GM12892 (cell line): ENCODE results near the gene MYH13. TPM values are rescaled to one million over a fixed set of nuclear protein-coding genes. Genes with fewer than 3 reads are reported as not detected.

Experiments used
- DNase-seq: peaks from one replicate; pipeline ENCODE4 v3.0.0; 2011; ENCODE audit not compliant: insufficient read length
- FAIRE-seq: peaks from 2 replicates; lab custom pipeline; 2011; peaks lifted over from hg19 to GRCh38; lab: Jason Lieb, UNC
- POLR2A ChIP-seq: IDR thresholded peaks from 2 replicates; pipeline ENCODE4 v1.6.1; 2011; ENCODE audit warnings: low read depth, low read length, control low read depth
- POLR2AphosphoS5 ChIP-seq: IDR thresholded peaks from 2 replicates; pipeline ENCODE4 v1.6.1; 2011; ENCODE audit warnings: low read depth, low read length, control low read depth
- TAF1 ChIP-seq: IDR thresholded peaks from 2 replicates; pipeline ENCODE4 v1.6.1; 2011; ENCODE audit warnings: low read depth, mild to moderate bottlenecking, control low read depth, low read length, borderline replicate concordance
- polyA plus RNA-seq: library from polyadenylated mRNA; unstranded; fragments of >200 nt; gene quantifications from one replicate; pipeline ENCODE4 v1.2.1, GENCODE V29; 2012; ENCODE audit warnings: missing spikeins, inconsistent platforms; ENCODE audit not compliant: missing spikeins

MYH13 gene
- polyA plus RNA-seq = not detected

DNA sequence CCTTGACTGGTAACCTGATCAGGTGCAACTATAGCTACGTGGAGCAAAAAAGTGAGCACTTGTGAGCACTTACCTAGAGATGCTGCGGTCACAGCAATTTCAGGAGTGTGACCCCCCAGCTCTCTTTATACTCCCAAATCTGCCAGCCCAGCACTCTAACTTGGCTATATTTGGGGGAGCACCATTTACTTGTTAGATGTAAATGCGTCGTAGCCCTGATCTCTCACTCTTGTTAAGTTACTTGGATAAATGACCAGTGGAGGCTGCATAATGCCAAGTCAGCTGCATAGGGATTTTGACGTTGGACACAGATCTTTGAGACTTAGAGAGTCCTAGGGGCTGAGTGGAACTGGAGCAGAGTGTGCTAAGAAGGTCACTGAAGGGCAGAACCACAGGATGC is at the start of gene MYH13:
Gene MYH13, minus strand, starts transcription at position 101 of the 400 bp plus-strand sequence. CDS start 8,476 bp downstream, outside the sequence.
- FAIRE-seq (no peak), DNase-seq (no peak)
- TF ChIP-seq TAF1 = no peak
- no peak for TF ChIP-seq POLR2A
- no peak for TF ChIP-seq POLR2AphosphoS5

DNA sequence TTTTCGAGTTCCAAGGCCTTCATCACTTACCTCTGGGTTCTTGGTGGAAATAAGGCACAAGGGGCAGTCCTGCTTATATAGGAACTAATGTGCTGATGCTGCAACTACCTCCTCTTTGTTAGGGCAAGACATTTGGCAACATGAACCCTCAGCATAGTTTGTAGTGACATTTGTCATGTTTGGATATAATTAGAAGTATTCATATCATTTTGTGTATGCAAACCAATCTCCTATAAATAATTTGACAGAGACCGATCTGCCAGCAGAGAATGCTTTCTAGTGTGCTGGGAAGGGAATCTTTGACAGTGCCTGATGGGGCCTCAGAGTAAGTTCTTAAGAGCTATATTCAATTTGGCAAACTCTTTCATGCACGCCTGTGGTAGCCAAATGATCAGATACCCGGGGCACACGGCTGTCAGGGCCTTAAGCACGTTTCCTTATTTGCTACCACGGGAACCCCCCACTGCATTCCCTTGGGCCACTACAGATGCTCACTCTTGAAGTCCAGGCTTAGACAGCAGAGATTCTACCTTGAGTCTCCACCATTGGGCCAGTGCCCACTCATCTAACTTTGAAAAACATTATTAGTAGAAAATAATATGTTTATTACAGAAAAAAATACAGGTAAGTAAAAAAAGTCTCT is 49.2 kb upstream of the MYH13 start, which contains the start of gene MYH8:
Gene MYH8, minus strand, starts transcription at position 51 of the 643 bp plus-strand sequence. CDS start 1,723 bp downstream, outside the sequence.
- TF ChIP-seq POLR2AphosphoS5 (no peak), TAF1 (no peak), POLR2A (no peak)
- FAIRE-seq (no peak), DNase-seq (no peak)

DNA sequence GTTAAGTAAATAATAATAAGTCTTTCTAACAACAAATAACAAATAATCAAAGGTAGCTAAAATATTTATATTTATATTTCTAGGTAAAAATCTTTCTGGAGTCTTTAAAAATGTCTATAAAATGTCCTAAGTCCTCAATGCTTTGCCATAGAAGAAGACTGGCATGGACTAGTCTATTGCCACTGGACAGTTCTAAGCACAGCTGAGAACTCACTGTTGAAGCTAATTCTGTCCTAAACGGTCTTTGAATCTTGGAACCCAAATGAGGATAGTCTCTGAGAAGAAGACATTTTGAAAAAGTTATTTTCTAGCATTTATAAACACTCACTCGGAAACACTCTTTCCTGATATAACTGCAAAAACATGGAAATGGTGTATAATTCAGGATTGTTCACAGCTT is 48.4 kb upstream of the MYH13 start:
- FAIRE-seq (no peak), DNase-seq (no peak)
- TF ChIP-seq POLR2AphosphoS5 (no peak), POLR2A (no peak), TAF1 (no peak)

DNA sequence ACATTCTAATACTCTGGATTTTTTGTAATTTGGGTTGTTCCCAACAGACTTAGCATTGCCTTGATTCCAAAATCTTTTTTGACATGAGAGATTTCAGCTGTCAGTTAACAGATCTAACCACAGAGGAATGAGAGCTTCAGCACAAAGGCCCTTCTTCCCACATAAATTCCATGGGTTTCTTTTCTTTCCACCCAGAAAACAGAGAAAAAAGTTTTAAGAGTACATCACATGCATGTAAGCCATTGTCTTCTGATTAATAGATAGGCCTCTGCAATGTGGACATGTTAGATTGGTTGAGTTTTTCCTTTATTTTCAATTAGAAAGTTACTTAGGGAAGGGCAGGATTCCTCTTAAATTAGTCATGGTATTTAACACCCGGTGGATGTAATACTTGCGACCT is 48.0 kb upstream of the MYH13 start:
- FAIRE-seq (no peak), DNase-seq (no peak)
- no peak for TF ChIP-seq POLR2A
- TF ChIP-seq POLR2AphosphoS5 = no peak
- no peak for TF ChIP-seq TAF1

DNA sequence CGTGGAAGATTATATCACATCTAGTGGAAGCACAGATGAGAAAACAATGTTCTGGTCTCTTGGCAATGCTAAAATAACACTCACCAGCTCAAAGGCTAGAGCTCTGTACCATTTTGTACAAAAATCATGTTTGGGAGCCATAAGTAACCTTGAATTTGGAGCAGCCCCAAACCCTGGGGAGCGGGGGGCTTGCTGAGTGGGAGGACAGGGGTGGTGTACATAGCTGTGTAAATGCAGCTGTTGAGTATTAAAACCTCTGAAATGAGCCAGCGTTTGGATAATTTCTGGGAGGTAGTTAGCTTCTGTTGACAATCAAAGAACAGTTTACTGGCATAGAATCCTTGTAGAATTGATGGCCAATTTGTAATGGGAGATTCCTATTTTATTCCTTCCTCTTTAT is 44.6 kb upstream of the MYH13 start:
- no peak for DNase-seq
- no peak for TF ChIP-seq POLR2A
- TF ChIP-seq TAF1 = no peak
- TF ChIP-seq POLR2AphosphoS5 = no peak
- no peak for FAIRE-seq

DNA sequence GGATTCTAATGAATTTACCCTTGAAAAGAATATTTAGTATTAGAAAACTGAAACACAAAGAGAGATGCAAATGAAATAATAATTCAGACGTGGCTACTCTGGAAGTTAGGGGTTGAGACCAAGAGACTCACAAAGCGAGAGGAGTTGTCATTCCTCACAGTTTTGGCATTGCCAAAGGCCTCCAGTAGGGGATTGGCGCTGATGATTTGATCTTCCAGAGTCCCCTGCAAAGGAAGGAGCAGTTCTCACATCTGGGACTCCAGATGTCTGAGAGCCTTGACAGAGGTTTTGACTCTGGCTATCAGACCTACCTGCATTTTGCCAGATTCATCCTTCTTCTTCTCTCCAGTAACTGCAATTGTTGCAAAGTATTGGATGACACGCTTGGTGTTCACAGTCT is 42.4 kb upstream of the MYH13 start:
- DNase-seq = no peak
- TF ChIP-seq POLR2A = no peak
- no peak for TF ChIP-seq TAF1
- no peak for TF ChIP-seq POLR2AphosphoS5
- no peak for FAIRE-seq

DNA sequence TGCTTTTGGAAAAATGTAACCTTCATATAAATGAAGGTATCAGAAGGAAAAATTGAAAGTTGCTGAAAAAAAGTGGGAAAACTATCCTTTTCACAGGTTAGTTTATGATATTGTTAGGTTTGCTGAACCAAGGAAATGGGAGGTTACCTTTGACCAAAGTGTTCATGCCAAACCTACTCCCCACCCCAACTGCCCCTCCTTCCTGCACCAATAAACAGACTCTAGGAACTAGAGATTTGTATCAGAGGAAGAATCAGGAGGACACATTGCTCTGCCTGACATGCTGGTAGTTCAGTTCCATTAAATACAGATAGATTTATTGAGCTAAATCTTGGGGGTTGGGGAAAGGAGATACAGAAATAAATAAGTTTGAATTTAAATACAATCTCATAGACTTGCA is 30.8 kb upstream of the MYH13 start:
- no peak for DNase-seq
- TF ChIP-seq POLR2A (no peak), TAF1 (no peak), POLR2AphosphoS5 (no peak)
- FAIRE-seq = no peak

DNA sequence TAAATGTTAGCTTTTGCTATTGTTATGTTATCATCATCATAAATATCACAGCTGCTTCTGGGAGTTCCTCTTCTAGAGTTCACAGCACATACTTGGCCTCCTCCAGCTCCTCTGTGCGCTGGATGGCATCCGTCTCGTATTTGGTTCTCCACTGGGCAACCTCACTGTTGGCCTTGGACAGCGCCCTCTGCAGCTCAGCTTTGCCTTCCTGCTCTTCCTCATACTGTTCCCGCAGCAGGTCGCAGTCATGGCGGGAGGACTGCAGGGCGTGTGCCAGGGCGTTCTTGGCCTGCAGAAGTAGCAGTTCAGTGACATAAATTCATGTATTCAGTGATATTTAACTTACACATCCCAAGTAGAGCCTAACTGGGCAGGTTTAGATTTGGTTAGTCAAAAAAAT is 25.5 kb upstream of the MYH13 start:
- TF ChIP-seq TAF1 (no peak), POLR2A (no peak), POLR2AphosphoS5 (no peak)
- DNase-seq (no peak), FAIRE-seq (no peak)

DNA sequence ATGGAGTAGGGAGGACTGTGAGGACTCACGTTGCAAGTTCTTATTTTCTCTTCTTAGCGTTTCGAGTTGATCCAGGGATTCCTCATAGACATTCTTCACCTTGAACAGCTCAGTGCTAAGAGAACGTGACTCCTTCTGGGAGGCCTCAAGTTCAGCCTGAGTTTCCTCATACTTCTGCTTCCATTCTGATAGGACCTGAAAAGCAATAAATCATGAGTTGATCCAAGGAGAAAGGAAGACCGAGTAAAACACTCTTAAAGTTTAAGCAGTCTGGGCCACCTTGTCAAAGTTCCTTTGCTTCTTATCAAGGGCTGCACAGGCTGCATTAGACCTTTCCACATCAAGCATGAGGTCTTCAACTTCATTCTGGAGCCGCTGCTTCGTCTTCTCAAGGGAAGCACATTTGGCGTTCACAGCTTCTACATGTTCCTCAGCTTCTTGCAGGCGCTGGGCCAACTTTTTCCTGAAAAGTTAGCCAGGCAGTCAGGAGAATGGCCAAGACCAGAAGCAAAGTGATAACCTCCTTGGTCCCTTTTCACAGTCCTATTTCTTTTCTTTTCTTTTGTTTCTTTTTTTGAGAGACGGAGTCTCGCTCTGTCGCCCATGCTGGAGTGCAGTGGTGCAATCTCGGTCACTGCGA is 23.8 kb upstream of the MYH13 start:
- DNase-seq (no peak), FAIRE-seq (no peak)
- TF ChIP-seq TAF1 = no peak
- TF ChIP-seq POLR2AphosphoS5 = no peak
- TF ChIP-seq POLR2A = no peak

DNA sequence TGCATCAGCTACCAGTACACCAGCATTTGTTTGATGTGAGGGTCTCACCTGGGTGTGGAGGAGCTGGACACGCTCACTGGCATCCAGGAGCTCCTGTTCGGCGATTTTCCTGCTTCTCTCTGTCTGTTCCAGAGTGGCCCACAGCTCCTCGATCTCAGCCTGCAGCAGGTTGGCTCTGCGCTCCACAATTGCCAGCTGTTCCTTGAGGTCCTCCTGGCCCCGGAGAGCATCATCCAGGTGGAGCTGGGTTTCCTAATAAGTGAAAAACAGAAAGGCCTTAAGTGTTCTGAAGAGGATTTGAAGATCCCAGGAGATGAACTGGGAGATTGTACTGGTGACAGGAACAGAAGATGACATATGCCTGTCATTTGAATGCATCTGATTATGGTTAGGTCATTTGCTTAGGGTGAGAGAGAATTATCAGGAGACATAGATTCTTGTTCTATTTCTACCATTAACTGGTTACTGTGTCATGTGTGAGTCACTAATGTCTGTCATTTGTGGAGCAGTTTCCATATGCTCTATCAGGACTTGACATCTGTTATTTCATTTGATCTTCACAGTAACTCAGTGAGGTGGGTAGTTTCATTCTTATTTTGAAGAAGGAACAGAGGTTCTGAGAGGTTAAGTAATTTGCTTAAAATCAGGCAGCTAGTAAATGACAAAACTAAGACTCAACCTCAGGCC is 21.5 kb upstream of the MYH13 start:
- TF ChIP-seq POLR2AphosphoS5 = no peak
- TF ChIP-seq TAF1 = no peak
- no peak for TF ChIP-seq POLR2A
- no peak for DNase-seq
- FAIRE-seq = peak; percentile 84

DNA sequence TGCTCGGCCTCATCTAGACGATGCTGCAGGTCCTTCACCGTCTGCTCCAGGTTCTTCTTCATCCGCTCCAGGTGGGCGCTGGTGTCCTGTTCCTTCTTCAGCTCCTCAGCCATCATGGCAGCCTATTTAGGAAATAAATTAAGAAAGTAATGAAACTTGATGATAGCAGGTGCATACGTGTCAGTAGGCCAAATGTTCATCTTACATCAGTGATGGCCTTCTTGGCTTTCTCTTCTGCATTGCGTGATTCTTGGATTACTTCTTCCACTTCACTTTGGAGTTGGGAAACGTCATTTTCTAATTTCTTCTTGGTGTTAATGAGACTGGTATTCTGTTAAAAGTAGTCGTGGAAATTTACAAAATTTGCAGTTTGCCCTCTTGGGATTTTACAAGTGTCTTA is 20.1 kb upstream of the MYH13 start:
- DNase-seq (no peak), FAIRE-seq (no peak)
- TF ChIP-seq TAF1 (no peak), POLR2AphosphoS5 (no peak), POLR2A (no peak)
